HL-60/S4 treated with phorbol 12-myristate 13-acetate at 8.2 ng/mL for 4 days and 3 days (cell line): Measurements from ENCODE around the gene NDUFS2.
"Not testable (repeated sequence)": the region's sequence is repeated elsewhere in the genome, so short reads cannot be mapped to it uniquely, and the experiment has no call there.

ENCODE experiments used
- in situ Hi-C: fragments of 300-500 bp; cut with MboI; formaldehyde crosslinking; loops from 2 replicates; pipeline ENCODE4 v1.15.0; 2022; ENCODE audit warnings: low sequenced_read_pairs

NDUFS2 gene

DNA sequence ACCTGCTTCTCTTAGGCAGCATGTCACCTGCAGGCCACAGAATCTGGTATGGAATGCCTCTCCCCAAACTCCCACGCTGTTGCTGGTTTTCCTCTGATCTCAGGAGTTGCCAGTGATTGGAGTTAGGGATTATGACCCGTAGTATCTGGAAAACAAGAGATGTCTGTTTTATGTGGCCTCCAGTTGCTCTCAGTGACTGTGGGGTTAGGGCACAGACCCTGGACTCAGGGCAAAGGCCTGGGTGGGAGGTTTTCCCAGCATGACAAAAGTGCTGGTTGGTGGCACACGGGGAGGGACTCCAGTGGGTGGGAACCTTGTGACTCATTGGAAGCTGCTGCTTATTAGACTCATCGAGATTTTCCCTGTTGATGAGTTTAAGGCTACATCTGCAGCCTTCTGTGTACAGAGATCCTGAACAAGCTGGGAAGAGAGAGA is 35.9 kb downstream of the NDUFS2 start, which contains the start of gene NR1I3:
Gene NR1I3 (minus strand): TSS at position 165 of the 435 bp plus-strand sequence. CDS start 1,638 bp downstream, outside the sequence.
- in situ Hi-C loops, result no loop called here

GRCh38 chr1:161241682-161242081 is 39.5 kb downstream of the NDUFS2 start:
- in situ Hi-C loops, result no loop called here

DNA sequence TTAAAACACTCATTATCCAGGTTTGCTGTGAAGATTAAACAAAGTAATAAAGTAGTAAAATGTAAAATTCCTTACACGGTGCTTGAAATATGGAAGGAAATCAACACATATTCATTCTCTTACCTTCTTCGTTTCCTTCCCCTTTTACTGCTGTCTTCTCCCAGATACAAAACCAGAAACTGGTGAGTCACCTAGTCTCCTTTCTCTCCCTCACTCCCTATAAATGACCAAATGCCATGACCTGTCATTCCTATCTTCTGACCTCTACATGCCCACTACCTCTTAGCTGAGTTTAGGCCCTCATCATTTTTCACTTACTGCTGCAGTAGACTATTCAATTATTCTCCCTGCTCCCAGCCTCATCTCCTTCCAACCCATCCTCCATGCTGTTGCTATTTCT is 40.1 kb downstream of the NDUFS2 start:
- in situ Hi-C loops, result no loop called here

DNA sequence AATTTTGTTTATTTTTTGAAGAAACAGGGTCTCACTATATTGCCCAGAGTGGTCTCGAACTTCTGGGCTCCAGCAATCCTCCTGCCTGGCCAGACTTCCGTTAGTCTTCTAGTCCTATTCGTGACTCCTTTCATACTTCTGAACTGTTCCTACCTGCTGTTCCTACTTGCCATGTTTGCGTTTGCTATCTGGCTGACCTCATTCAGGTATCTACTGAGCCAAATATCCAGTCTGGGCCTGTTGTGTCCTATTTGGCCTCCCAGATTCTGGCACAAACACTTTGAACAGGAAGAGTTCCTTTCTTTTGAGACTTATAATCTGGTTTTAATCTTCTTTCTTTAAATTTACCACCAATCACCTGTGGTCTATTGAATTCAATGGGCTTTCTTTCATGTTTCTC is 42.7 kb downstream of the NDUFS2 start:
- in situ Hi-C loops, result no loop called here

DNA sequence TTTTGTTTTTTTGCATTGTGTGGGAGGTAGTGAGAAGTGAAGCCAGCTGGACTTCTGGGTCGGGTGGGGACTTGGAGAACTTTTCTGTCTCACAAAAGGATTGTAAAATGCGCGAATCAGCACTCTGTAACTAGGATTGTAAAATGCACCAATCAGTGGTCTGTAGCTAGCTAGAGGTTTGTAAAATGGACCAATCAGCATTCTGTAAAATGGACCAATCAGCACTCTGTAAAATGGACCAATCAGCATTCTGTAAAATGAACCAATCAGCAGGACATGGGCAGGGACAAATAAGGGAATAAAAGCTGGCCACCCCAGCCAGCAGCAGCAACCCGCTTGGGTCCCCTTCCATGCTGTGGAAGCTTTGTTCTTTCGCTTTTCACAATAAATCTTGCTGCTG is 47.9 kb downstream of the NDUFS2 start:
- in situ Hi-C loops, result not testable (repeated sequence)

- in situ Hi-C loops, result no loop called here
Observed at GRCh38 chr1:161250829-161251228, 48.7 kb downstream of the NDUFS2 start.

DNA sequence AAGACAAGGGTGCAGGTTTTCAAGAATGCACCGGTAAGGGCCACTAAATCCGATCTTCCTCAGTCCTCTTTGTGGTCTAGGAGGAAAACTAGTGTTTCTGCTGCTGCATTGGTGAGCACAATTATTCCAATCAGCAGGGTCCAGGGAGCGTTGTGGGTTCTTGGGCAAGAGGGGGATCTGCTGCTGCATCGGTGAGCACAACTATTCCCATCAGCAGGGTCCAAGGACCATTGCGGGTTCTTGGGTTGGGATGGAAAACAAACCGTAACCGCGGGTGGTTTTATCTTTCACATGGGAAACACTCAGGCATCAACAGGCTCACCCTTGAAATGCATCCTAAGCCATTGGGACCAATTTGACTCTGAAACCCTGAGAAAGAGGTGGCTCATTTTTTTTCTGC is 49.4 kb downstream of the NDUFS2 start:
- in situ Hi-C loops, result no loop called here

GRCh38 chr1:161255302-161255701 is 53.1 kb downstream of the NDUFS2 start:
- in situ Hi-C loops, result not testable (repeated sequence)

- in situ Hi-C loops, result not testable (repeated sequence)
Observed at GRCh38 chr1:161255955-161256520, 53.9 kb downstream of the NDUFS2 start.

DNA sequence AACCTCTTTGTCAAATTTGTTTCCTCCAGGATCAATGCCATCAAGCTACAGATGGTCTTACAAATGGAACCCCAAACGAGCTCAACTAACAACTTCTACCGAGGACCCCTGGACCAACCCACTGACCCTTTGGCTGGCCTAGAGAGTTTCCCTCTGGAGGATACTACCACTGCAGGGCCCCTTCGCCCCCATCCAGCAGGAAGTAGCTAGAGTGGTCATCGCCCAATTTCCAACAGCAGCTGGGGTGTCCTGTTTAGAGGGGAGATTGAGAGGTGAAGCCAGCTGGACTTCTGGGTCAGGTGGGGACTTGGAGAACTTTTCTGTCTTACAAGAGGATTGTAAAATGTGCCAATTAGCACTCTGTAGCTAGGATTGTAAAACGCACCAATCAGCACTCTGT is 54.9 kb downstream of the NDUFS2 start:
- in situ Hi-C loops, result not testable (repeated sequence)

- in situ Hi-C loops, result no loop called here
Observed at GRCh38 chr1:161258439-161259344, 56.5 kb downstream of the NDUFS2 start, which contains the start of gene PCP4L1. TSS of gene PCP4L1 (plus strand) at chr1:161258745. CDS start at chr1:161258975, 230 bp downstream.

GRCh38 chr1:161259345-161259702 is 57.2 kb downstream of the NDUFS2 start:
- in situ Hi-C loops, result no loop called here

GRCh38 chr1:161259765-161260164 is 57.6 kb downstream of the NDUFS2 start:
- in situ Hi-C loops, result no loop called here

- in situ Hi-C loops, result no loop called here
Observed at GRCh38 chr1:161260376-161261260, 58.5 kb downstream of the NDUFS2 start.

GRCh38 chr1:161261261-161262235 is 59.4 kb downstream of the NDUFS2 start:
- in situ Hi-C loops, result no loop called here
